ENCODE results near the gene ARHGAP10.

DNA sequence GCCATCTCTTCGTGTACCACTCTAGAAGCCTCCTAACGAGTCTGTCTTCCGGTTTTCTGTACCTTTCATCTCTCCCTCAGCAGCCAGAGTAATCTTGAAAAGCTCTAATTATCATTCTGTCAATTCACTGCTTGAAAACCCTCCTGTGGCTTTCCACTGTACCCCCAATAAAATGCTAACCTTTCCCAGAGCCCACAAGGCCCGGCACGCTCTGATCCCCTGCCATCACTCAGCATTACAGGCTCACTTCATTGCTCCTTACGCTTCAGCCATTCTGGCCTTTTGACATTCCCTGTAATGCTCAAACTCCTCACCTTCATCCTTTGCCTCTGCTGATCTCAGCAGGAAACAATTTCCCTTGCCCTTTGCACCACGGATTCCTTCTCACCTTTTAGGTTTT lies 112.9 kb downstream of the ARHGAP10 start:
- TF ChIP-seq, protein P1, sequence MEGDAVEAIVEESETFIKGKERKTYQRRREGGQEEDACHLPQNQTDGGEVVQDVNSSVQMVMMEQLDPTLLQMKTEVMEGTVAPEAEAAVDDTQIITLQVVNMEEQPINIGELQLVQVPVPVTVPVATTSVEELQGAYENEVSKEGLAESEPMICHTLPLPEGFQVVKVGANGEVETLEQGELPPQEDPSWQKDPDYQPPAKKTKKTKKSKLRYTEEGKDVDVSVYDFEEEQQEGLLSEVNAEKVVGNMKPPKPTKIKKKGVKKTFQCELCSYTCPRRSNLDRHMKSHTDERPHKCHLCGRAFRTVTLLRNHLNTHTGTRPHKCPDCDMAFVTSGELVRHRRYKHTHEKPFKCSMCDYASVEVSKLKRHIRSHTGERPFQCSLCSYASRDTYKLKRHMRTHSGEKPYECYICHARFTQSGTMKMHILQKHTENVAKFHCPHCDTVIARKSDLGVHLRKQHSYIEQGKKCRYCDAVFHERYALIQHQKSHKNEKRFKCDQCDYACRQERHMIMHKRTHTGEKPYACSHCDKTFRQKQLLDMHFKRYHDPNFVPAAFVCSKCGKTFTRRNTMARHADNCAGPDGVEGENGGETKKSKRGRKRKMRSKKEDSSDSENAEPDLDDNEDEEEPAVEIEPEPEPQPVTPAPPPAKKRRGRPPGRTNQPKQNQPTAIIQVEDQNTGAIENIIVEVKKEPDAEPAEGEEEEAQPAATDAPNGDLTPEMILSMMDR (IDR thresholded peaks at IDR 0.05) = no peak
- TF ChIP-seq POLR2A (IDR thresholded peaks at IDR 0.05) = no peak

Data from esophagus squamous epithelium (tissue), 4 donors.